ENCODE measurements around the gene KLC3.

Gene KLC3

DNA sequence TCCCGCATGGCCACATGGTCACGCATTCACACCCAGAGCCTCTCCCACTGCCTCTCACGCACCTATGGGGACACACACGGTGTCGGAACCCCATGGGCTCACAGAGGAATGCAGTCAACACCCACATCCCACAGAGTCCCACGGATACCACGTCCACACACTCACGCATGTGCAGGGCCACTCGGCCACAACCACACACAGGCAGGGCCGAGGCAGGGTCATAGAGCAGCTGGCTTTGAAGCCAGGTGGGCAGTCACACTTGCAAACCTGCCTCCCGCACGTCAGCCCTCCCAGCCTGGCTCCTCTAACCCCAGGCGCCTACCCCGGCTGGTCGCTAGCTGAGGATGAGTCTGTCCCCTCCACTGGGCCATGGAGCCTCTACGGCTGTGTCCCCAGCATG lies 21.7 kb downstream of the KLC3 start:
- DNase-seq: no peak
- no peaks in the 10 kb centered on the region for H3K4me1 Mint-ChIP-seq
- H3K4me3 Mint-ChIP-seq: no peak overlapping the region
- H3K27ac Mint-ChIP-seq: no peak overlapping the region
- no peak for ATAC-seq
- H3K9me3 Mint-ChIP-seq: no peaks in the 10 kb centered on the region
- peaks cover 3% of the 10 kb centered on the region for H3K36me3 Mint-ChIP-seq (ENCODE audit: low read depth)
- no peaks in the 10 kb centered on the region for H3K27me3 Mint-ChIP-seq

DNA sequence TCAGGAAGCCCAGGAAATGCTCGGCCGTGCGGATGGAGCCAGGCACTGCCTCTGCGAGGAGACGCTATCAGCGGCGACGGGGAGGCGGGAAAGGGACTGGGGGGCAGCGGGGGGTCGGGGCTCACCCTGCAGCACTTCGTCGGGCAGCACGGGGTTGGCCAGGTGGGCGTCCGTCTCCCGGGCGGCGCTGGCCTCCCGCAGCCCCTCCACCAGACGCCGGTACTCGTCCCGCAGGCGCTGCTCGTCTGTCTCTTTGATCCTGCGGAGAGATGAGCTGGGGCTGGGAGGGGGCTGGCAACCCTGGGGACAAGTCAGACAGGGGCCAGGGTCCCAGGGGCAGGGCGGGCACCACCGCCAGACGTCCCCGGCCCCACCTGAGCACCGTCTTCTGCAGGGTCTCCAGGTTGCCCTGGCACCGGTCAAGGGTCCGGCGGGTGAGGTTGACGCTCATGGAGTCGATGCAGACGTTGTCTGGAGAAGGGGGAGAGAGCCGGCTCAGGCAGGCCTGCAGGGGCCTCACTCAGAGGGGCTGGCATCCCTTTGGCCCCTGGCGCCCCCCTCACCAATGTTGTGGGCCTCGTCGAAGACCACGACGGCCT lies 23.4 kb downstream of the KLC3 start:
- ATAC-seq (no peak), DNase-seq (no peak)
- Mint-ChIP-seq H3K4me3 (no peak overlapping the region), H3K9me3 (no peaks in the 10 kb centered on the region), H3K36me3 (ENCODE audit: low read depth) (peaks cover 5% of the 10 kb centered on the region), H3K27me3 (no peaks in the 10 kb centered on the region), H3K4me1 (peaks cover 7% of the 10 kb centered on the region), H3K27ac (no peak overlapping the region)

GRCh38 chr19:45364696-45365095 lies 24.1 kb downstream of the KLC3 start:
- Mint-ChIP-seq H3K27ac (no peak overlapping the region), H3K36me3 (ENCODE audit: low read depth) (peaks cover 5% of the 10 kb centered on the region)

GRCh38 chr19:45368127-45368526 lies 27.6 kb downstream of the KLC3 start:
- ATAC-seq (no peak), DNase-seq (no peak)
- H3K4me1 Mint-ChIP-seq: peaks cover 21% of the 10 kb centered on the region
- peaks cover 5% of the 10 kb centered on the region for H3K36me3 Mint-ChIP-seq (ENCODE audit: low read depth)
- no peaks in the 10 kb centered on the region for H3K9me3 Mint-ChIP-seq
- H3K4me3 Mint-ChIP-seq: no peak overlapping the region
- H3K27ac Mint-ChIP-seq: no peak overlapping the region
- H3K27me3 Mint-ChIP-seq: peaks cover 1% of the 10 kb centered on the region

More at GRCh38 chr19:45364696-45365095, 24.1 kb downstream of the KLC3 start:
- DNase-seq (no peak), ATAC-seq (no peak)
- Mint-ChIP-seq H3K4me1 (peaks cover 12% of the 10 kb centered on the region), H3K4me3 (no peak overlapping the region), H3K9me3 (no peaks in the 10 kb centered on the region), H3K27me3 (no peaks in the 10 kb centered on the region)

- Mint-ChIP-seq H3K4me1 (peaks cover 21% of the 10 kb centered on the region), H3K4me3 (peak overlapping the region; percentile 55), H3K9me3 (no peaks in the 10 kb centered on the region), H3K36me3 (ENCODE audit: low read depth) (peaks cover 5% of the 10 kb centered on the region), H3K27me3 (peaks cover 1% of the 10 kb centered on the region), H3K27ac (no peak overlapping the region)
- DNase-seq: no peak
- no peak for ATAC-seq
Measured at GRCh38 chr19:45368737-45369340, 28.3 kb downstream of the KLC3 start.

DNA sequence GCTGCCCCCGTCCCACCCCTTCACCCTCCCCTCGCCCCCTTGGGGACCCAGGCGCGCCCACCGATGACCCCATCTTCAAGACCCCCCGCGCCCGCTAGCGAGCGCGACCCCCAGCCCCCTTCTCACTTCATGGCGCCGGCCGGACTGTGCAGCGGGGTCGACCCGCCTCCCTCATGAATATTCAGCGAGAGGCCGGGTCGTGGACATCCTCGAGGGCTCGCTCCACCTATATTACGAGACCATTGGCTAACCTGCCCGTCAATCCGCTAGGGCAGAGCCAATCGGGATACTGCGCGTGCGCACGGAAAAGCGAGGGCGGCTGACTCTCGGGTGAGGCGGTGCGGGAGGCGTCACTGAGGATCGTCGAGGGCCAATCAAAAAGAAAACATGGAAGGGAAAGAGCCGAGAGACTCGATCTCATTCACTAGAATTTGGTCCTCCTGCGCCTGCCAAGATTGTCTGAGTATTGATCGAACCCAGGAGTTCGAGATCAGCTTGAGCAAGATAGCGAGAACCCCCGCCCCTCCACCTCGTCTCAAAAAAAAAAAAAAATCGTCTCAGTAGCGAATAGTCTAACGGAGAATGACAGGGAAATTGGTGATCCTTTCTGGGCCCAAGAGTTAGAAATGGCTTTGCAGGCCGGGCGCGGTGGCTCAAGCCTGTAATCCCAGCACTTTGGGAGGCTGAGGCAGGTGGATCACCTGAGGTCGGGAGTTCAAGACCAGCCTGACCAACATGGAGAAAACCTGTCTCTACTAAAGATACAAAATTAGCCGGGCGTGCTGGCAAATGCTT lies 30.1 kb downstream of the KLC3 start, which contains the start of gene ERCC2:
TSS of gene ERCC2 (minus strand) at position 164 of the 795 bp plus-strand sequence. CDS start at position 131, 33 bp downstream.
- ATAC-seq (peak; percentile 99), DNase-seq (peak; percentile 100)
- H3K36me3 Mint-ChIP-seq (ENCODE audit: low read depth): peaks cover 5% of the 10 kb centered on the region
- H3K4me3 Mint-ChIP-seq: peak within 1 kb of the TSS; percentile 86
- H3K9me3 Mint-ChIP-seq: no peaks in the 10 kb centered on the region
- peaks cover 21% of the 10 kb centered on the region for H3K4me1 Mint-ChIP-seq
- H3K27me3 Mint-ChIP-seq: peaks cover 1% of the 10 kb centered on the region
- H3K27ac Mint-ChIP-seq: peak within 1 kb of the TSS; percentile 93

GRCh38 chr19:45376045-45376724 lies 35.6 kb downstream of the KLC3 start:
- Mint-ChIP-seq H3K36me3 (ENCODE audit: low read depth) (no peaks in the 10 kb centered on the region), H3K9me3 (no peaks in the 10 kb centered on the region), H3K4me1 (no peaks in the 10 kb centered on the region), H3K27ac (no peak overlapping the region), H3K4me3 (no peak overlapping the region), H3K27me3 (no peaks in the 10 kb centered on the region)
- no peak for DNase-seq
- ATAC-seq: no peak

DNA sequence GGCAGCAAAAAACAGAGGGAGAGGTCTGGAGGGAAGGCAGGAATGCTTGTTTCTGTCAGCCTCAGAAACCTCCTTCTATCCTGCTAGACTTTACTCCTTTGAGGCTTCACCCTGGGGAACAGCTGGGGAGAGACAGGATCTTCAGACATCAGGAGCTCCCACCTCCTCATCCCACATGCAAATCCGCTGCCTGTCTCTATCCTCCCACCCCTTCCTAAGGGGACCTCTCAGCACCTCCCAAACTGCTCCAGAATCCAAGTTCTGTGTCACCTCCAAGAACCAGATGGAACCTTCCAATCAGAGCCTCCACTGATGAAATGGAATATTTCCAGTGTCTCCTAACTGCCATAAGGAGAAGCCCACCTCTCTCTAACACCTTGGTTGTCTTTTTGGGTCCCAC lies 39.6 kb downstream of the KLC3 start:
- no peak overlapping the region for H3K27ac Mint-ChIP-seq
- H3K4me1 Mint-ChIP-seq: no peaks in the 10 kb centered on the region
- no peak for ATAC-seq
- H3K9me3 Mint-ChIP-seq: no peaks in the 10 kb centered on the region
- no peak for DNase-seq
- peaks cover 9% of the 10 kb centered on the region for H3K27me3 Mint-ChIP-seq
- no peaks in the 10 kb centered on the region for H3K36me3 Mint-ChIP-seq (ENCODE audit: low read depth)
- no peak overlapping the region for H3K4me3 Mint-ChIP-seq

- ATAC-seq (no peak), DNase-seq (no peak)
- Mint-ChIP-seq H3K27ac (no peak overlapping the region), H3K27me3 (peaks cover 22% of the 10 kb centered on the region), H3K9me3 (no peaks in the 10 kb centered on the region), H3K4me1 (no peaks in the 10 kb centered on the region), H3K4me3 (no peak overlapping the region), H3K36me3 (ENCODE audit: low read depth) (no peaks in the 10 kb centered on the region)
Measured at GRCh38 chr19:45382426-45382825, 41.9 kb downstream of the KLC3 start.

DNA sequence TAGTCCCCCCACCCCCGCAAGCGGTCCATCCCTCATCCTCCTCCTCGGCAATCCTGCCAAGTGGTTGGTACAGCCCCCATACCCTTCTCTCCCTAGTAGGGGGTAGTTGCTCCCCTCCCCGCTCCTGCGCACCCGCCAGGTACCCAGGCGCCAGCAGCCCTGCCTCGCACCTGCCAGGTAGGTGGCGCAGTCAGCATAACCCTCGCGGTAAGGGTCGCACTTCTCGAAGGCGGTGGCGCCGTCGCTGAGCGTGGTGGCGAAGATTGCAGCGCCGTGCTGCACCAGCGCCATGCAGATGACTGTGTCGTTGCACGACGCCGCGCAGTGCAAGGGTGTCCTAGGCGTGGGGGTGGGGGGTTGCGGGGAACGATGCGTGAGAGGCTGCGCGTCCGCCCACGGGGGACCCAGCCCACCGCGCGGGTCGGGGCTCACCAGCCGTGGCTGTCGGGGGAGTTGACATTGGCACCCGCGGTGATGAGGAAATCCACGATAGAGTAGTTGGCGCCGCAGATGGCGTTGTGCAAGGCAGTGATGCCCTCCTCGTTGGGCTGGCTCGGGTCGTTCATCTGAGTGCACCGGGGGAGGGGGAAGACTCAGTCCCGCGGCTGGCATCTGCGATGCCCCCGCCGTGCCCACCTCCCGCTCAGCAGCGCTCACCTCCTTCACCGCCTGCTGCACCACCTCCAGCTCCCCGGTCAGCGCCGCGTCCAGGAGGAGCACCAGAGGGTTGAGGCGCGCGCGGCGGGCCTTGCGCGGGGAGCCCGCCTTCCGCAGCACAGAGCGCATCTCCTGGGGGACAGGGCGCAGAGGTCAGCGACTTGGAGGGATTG lies 45.1 kb downstream of the KLC3 start:
- ATAC-seq: no peak
- no peak for DNase-seq
- Mint-ChIP-seq H3K27ac (no peak overlapping the region), H3K36me3 (ENCODE audit: low read depth) (no peaks in the 10 kb centered on the region), H3K4me1 (no peaks in the 10 kb centered on the region), H3K27me3 (peaks cover 33% of the 10 kb centered on the region), H3K9me3 (no peaks in the 10 kb centered on the region), H3K4me3 (no peak overlapping the region)

DNA sequence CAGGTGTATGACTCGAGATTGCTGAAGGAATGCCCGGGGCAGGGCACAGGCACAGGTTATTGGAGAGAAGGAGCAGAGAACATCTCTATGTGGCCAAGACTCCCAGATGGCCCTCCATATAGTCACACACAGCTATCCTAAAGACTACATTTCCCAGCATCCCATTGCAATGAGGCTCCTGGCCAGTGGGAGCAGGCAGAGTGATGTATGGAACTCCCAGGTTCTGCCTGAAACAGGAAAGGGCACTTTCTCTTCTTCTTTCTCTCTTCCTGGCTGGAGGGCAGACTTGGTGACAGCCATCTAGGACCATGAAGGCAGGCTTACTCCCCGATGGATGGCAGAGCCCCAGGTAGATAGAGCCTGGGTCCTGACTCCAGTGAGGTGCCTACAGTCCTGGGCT lies 50.8 kb downstream of the KLC3 start:
- Mint-ChIP-seq H3K9me3 (no peaks in the 10 kb centered on the region), H3K36me3 (ENCODE audit: low read depth) (no peaks in the 10 kb centered on the region), H3K4me3 (no peak overlapping the region), H3K27me3 (peaks cover 22% of the 10 kb centered on the region), H3K4me1 (no peaks in the 10 kb centered on the region), H3K27ac (no peak overlapping the region)
- DNase-seq (no peak), ATAC-seq (no peak)

DNA sequence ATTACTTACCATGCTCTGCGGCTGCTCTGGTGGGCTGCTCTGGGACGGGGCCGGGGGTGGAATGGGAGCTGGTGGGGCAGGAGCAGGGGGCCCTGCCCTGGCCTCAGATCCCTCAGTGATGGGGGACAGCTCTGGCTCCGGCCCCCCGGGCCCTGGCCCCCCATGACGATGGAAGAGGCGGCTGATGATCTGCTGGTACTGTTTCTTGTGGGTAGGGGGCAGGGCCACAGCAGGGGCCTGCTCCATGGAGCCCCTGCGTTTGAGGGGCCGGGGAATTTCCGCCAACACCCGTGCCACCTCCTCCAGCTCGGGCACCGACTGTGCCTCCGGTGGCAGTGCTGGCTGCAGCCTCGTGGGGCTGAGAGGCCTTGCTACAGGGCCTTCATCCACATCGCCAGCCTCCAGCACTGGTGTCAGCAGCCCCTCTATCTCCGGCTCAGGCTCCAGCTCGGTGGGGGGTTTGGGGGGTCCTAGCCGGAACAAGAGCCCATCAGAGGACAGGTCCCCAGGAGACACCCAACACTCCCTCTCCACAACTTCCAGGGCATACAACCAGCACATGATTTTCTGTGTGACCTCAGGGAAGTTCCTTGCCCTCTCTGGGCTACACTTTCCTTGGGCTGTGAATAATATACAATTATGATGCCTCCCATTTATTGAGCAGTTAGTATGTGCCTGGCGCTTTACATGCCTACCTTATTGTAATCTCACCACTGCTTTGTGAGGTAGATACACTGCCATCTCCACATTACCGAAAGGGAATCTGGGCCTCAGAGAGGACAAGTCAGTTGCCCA lies 51.5 kb downstream of the KLC3 start:
- DNase-seq (no peak), ATAC-seq (no peak)
- no peaks in the 10 kb centered on the region for H3K9me3 Mint-ChIP-seq
- no peaks in the 10 kb centered on the region for H3K4me1 Mint-ChIP-seq
- H3K27me3 Mint-ChIP-seq: peaks cover 24% of the 10 kb centered on the region
- H3K27ac Mint-ChIP-seq: no peak overlapping the region
- no peaks in the 10 kb centered on the region for H3K36me3 Mint-ChIP-seq (ENCODE audit: low read depth)
- no peak overlapping the region for H3K4me3 Mint-ChIP-seq

- H3K4me3 Mint-ChIP-seq: no peak overlapping the region
- no peaks in the 10 kb centered on the region for H3K9me3 Mint-ChIP-seq
- peaks cover 39% of the 10 kb centered on the region for H3K27me3 Mint-ChIP-seq
- H3K27ac Mint-ChIP-seq: no peak overlapping the region
- peaks cover 7% of the 10 kb centered on the region for H3K4me1 Mint-ChIP-seq
- no peaks in the 10 kb centered on the region for H3K36me3 Mint-ChIP-seq (ENCODE audit: low read depth)
- DNase-seq (no peak), ATAC-seq (no peak)
Measured at GRCh38 chr19:45395821-45396617, 55.5 kb downstream of the KLC3 start.
